Esophagus (tissue), 2 donors: ENCODE results near the gene RPL36AL. TPM values are rescaled to one million over a fixed set of nuclear protein-coding genes. Genes with fewer than 3 reads are reported as not detected.
A peak's percentile ranks its signal among the peaks of the same experiment; 100 is the strongest.
"Not testable (repeated sequence)": the region's sequence is repeated elsewhere in the genome, so short reads cannot be mapped to it uniquely, and the experiment has no call there.

Source experiments
- H3K27ac ChIP-seq, 2 donors: one replicate each; pipeline ENCODE4 v1.5.1; 2013; ENCODE audit warnings: low read depth in 2 of 2, mild to moderate bottlenecking in 2 of 2, inconsistent platforms in 1 of 2, low read length in 1 of 2, moderate library complexity in 1 of 2
- H3K27me3 ChIP-seq, 2 donors: one replicate each; pipeline ENCODE4 v1.6.1; 2013; ENCODE audit warnings: low read length in 2 of 2, control low read depth in 1 of 2, mild to moderate bottlenecking in 1 of 2; ENCODE audit not compliant: insufficient read depth in 2 of 2, control insufficient read depth in 1 of 2
- H3K36me3 ChIP-seq, 2 donors: one replicate each; pipeline ENCODE4 v1.6.1; 2013; ENCODE audit warnings: low read length in 1 of 2; ENCODE audit not compliant: control insufficient read depth in 2 of 2, insufficient read depth in 2 of 2
- H3K4me1 ChIP-seq, 2 donors: one replicate each; pipeline ENCODE4 v1.6.1; 2013; ENCODE audit warnings: low read length in 1 of 2; ENCODE audit not compliant: control insufficient read depth in 2 of 2, insufficient read depth in 2 of 2
- H3K4me3 ChIP-seq, 2 donors: one replicate each; pipeline ENCODE4 v1.5.1; 2013; ENCODE audit warnings: low read length in 2 of 2, mild to moderate bottlenecking in 2 of 2, low read depth in 1 of 2, moderate library complexity in 1 of 2
- H3K9me3 ChIP-seq, 2 donors: one replicate each; pipeline ENCODE4 v1.6.1; 2013; ENCODE audit warnings: mild to moderate bottlenecking in 2 of 2, low read depth in 1 of 2, low read length in 1 of 2, moderate library complexity in 1 of 2; ENCODE audit not compliant: control insufficient read depth in 2 of 2, insufficient read depth in 1 of 2
- WGBS, 2 donors: extraction: QIAGEN DNeasy Blood & Tissue Kit; methylation state at CpG; one replicate each; pipeline ENCODE4 v1.1.7; 2013; 5-methylcytosine and 5-hydroxymethylcytosine counted together
- polyA plus RNA-seq, 2 donors: library from polyadenylated mRNA; stranded (reverse); fragments of 200-250 nt; gene quantifications; one replicate each; pipeline ENCODE4 v1.2.3, GENCODE V29; 2013
- donor health status: healthy with polysubstance abuse.
- donor health status: Bipolar disorder and iron deficiency.

RPL36AL gene
- polyA plus RNA-seq, 2 donors = 405 to 519 TPM

DNA sequence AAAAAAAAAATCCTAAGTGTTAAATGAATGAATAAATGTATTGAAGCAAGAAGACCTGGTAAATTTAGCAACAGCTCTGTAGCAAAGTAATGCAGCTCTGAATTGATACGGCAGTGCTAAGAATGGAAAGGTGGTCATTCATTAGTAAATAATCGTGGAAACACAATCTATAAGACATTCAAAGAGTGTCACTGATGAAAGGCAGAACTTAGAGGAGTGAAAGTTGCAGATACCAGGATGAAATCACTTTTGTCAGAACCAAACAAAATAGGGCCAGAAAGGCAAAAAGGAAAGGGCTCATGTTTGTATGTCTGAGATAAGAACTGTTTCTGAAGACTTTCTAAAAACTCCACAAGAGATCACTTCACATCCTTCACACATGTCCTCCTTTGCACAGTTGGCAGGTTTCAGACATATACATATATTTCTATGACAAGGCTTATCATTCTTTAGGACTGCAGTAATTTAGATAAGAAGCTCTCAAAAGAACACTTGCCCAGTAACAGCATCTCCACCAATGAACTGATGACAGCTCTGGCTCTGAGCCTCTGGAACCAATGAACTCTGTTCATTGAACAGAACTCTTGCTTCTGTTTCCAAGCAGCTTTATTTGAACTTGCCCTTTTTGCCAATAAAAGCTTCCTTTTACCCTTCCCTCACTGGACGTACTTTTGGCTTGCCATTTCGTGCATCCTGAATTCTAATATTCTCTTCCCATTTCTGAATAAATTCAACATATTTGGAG, 25.9 kb downstream of the RPL36AL start:
- Histone ChIP-seq H3K9me3 (no peaks in the 10 kb centered on the region), H3K36me3 (no peaks in the 10 kb centered on the region), H3K27ac (no peak overlapping the region), H3K27me3 (no peaks in the 10 kb centered on the region), H3K4me1 (no peaks in the 10 kb centered on the region), H3K4me3 (no peak overlapping the region)
- 47 to 55% methylated on average over 4 of the region's 4 CpGs for WGBS, 2 donors

DNA sequence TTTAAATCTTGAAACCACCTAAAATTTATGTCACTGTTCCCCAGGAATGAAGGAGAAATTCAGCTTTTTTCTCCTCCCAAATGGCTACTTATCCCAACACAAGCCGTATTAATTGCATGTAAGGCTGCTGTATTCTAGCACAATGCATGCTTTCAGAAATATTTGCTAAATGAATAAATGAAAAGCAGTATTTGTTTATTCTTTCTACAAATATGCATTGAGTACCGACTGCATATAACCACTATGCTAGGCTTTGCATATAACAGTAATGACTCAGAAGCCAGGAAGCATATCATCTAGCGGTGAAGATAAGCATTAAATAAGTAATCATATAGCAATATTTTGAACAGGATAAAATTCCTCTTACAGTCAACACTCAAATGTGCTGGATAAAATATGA, 27.4 kb downstream of the RPL36AL start:
- Histone ChIP-seq H3K9me3 (no peaks in the 10 kb centered on the region), H3K4me3 (no peak overlapping the region), H3K27ac (no peak overlapping the region), H3K27me3 (no peaks in the 10 kb centered on the region), H3K4me1 (no peaks in the 10 kb centered on the region), H3K36me3 (no peaks in the 10 kb centered on the region)
- whole genome bisulfite sequencing, 2 donors = 81% methylated on average over 3 of the region's 3 CpGs

DNA sequence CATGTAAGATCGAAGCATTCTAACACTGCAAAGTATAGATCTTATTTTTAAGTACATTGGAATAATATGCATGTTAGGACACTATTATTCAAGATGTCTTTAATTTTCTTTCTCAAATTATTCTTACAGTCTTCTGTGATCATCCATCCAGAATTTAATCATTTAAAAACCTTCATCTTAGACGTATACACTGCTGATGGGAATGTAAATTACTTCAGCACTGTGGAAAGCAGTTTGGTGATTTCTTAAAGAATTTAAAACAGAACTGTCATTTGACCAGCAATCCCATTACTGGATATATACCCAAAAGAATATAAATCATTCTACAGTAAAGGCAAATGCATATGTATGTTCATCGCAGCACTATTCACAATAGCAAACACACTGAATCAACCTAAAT, 31.0 kb downstream of the RPL36AL start:
- WGBS, 2 donors = 91 to 92% methylated on average over 3 of the region's 3 CpGs

DNA sequence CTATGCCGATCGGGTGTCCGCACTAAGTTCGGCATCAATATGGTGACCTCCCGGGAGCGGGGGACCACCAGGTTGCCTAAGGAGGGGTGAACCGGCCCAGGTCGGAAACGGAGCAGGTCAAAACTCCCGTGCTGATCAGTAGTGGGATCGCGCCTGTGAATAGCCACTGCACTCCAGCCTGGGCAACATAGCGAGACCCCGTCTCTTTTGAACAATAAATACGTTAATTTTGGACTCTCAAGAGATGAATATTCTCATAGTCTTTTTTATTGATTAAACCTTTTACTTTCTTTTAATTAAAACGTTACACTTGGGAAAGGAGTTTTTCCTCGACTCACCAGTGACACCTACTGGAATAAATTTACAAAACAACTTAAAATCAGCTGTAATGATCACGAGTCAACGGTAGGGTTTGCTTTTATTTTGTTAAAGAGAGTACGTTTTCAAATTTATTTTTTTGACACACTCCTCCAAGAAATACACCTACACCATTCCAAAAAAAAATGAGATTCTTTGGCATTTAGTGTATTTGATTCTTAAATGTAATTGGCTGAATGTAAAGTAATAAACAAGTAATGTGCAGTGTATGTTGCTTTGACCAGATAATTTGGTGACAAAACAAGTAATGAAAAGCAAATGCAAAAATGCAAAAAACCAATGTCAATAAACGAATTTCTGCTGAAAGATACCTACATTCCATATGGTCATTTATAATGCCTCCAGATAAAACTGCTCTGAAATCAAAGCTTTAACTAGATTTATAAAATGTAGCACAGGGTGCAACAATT, 33.6 kb downstream of the RPL36AL start:
- WGBS, 2 donors = 2 to 3% methylated on average over 11 to 12 of the region's 21 CpGs
- Histone ChIP-seq H3K9me3 (no peaks in the 10 kb centered on the region), H3K4me3 (peak overlapping the region in 1 of 2 donors; percentile 98), H3K27ac (peak overlapping the region; percentile 83 to 93), H3K36me3 (peaks cover 0 to 10% of the 10 kb centered on the region in 2 donors), H3K27me3 (no peaks in the 10 kb centered on the region), H3K4me1 (peaks cover 0 to 2% of the 10 kb centered on the region in 2 donors)

More for the DNA sequence above, 31.0 kb downstream of the RPL36AL start:
- Histone ChIP-seq H3K4me3 (no peak overlapping the region), H3K36me3 (peaks cover 0 to under 1% of the 10 kb centered on the region in 2 donors), H3K9me3 (no peaks in the 10 kb centered on the region), H3K27ac (no peak overlapping the region), H3K4me1 (peaks cover 0 to 2% of the 10 kb centered on the region in 2 donors), H3K27me3 (no peaks in the 10 kb centered on the region)

DNA sequence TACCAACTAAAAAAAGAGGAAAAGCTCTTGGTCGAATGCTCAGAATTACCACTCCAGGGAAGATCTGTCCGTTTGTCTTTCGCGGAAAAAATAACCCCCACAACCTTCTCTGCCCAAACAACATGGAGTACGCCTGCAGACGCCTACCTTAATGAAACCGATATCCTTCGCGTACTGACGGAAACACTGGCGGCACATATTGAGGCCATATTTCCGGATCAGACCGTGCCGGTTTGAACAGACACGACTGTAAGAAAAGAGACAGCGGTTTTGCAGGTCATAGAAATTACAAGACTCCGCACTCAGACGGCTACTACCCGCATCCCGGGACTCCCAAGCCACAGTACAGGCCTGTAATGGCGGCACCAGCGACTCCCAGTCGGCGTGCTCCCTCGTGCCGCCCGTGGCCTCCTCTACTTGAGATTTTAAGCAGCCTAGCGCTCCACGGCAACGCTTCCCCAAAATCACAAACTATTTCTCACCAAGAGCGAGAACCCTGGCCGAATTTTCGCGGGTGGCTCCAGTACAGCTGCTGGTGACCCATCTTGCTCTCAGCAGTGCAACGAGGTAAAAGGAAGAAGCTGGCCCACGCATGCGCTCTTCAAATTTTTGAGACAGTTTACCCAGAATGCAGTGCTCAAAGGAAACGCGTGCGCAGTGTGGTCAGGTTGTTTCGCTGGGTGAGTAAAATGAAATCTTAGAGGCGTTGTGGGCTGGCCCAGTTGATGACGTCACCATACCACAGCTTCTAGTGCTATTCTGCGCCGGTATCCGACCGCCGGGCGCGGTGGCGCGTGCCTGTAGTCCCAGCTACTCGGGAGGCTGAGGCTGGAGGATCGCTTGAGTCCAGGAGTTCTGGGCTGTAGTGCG, 34.4 kb downstream of the RPL36AL start, which contains the start of gene RPS29:
Gene RPS29 (minus strand): TSS at position 578 of the 870 bp plus-strand sequence. CDS start 34 bp downstream, at position 544.
- peaks cover 0 to 10% of the 10 kb centered on the region in 2 donors for H3K36me3 ChIP-seq
- H3K4me1 ChIP-seq = peaks cover 0 to 2% of the 10 kb centered on the region in 2 donors
- peak within 1 kb of the TSS; percentile 93 to 94 for H3K27ac ChIP-seq
- peak within 1 kb of the TSS; percentile 87 to 98 for H3K4me3 ChIP-seq
- no peaks in the 10 kb centered on the region for H3K27me3 ChIP-seq
- H3K9me3 ChIP-seq = no peaks in the 10 kb centered on the region
- 0% methylated on average over 54 of the region's 55 CpGs for WGBS, 2 donors

DNA sequence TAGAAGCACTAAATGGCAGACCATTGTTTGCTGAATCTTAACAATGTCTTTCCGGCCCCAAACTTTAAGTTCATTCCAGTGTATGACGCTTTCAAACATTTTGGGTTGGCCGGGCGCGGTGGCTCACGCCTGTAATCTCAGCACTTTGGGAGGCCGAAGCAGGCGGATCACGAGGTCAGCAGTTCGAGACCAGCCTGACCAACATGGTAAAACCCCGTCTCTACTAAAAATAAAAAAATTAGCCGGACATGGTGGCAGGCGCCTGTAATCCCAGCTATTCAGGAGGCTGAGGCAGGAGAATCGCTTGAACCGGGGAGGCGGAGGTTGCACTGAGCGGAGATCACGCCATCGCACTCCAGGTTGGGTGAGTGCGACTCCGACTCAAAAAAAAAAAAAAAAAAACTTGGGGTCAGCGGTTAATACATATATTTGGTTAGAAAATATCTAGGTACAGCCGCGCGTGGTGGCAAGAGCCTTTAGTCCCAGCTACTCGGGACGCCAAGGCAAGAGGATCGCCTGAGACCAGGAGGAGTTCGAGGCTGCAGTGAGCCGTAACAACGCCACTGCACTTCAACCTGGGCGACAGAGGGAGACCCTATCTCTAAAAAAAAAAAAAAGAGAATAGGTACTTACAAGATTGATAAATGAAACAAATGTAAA, 35.3 kb downstream of the RPL36AL start:
- not testable (repeated sequence) for H3K9me3 ChIP-seq, H3K36me3 ChIP-seq, H3K4me1 ChIP-seq, H3K27me3 ChIP-seq
- Histone ChIP-seq H3K27ac (peak overlapping the region; percentile 71 to 94), H3K4me3 (peak overlapping the region; percentile 87 to 98)
- WGBS, 2 donors = 9 to 16% methylated on average over 32 of the region's 32 CpGs

DNA sequence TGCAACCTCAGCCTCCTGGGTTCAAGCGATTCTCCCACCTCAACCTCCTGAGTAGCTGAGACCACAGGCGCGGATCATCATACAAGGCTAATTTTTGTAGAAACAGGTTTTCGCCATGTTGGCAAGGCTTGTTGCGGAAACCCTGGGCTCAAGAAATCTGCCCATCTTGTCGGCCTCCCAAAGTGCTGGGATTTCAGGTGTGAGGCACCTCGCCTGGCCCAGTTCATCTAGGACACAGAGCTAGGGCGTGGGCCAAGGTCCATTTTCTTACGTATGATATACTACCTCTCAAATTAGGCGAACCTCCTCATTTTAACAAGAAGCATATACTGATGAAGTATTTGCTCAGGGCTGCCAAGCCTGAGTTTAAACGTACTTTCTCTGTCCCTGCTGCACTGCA, 36.4 kb downstream of the RPL36AL start:
- Histone ChIP-seq H3K9me3 (no peaks in the 10 kb centered on the region), H3K4me3 (peak overlapping the region in 1 of 2 donors; percentile 37), H3K36me3 (peaks cover 0 to 10% of the 10 kb centered on the region in 2 donors), H3K27me3 (no peaks in the 10 kb centered on the region), H3K4me1 (peaks cover 0 to 2% of the 10 kb centered on the region in 2 donors), H3K27ac (no peak overlapping the region)
- WGBS, 2 donors = 81 to 83% methylated on average over 11 of the region's 11 CpGs

DNA sequence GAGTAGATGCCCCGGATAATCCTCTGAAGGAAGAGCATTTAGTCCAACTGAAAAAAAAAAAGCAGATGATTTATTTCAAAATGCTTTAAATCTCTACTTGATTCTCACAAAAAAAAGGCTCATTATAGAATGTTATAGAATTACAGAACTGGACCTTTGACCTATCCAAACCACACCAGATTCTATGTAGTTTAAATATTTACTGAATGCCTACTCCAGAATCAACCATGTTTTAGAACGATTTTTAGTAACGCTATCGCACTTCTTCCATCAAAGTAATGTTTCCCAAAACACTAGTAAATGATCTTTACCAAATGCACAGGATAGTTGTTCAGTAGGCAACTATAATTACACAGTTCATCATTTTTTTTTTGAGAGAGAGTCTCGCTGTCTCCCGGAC, 36.8 kb downstream of the RPL36AL start:
- H3K9me3 ChIP-seq = no peaks in the 10 kb centered on the region
- 67 to 72% methylated on average over 6 of the region's 6 CpGs for WGBS, 2 donors
- H3K4me1 ChIP-seq = peaks cover 0 to 2% of the 10 kb centered on the region in 2 donors
- no peak overlapping the region for H3K4me3 ChIP-seq
- no peaks in the 10 kb centered on the region for H3K27me3 ChIP-seq
- no peak overlapping the region for H3K27ac ChIP-seq
- H3K36me3 ChIP-seq = peaks cover 0 to 10% of the 10 kb centered on the region in 2 donors
